Measurements from ENCODE around the gene NEGR1.

GRCh38 chr1:71899881-71900280 is 382.5 kb downstream of the NEGR1 start:
- TF ChIP-seq CTCF (IDR thresholded peaks at IDR 0.05; ENCODE audit: low read depth, low read length, missing input control): no peak
- no peak for TF ChIP-seq MAX (IDR thresholded peaks at IDR 0.05)
- TF ChIP-seq YY1 (IDR thresholded peaks at IDR 0.05): no peak
- TF ChIP-seq REST (IDR thresholded peaks at IDR 0.05): no peak
- TF ChIP-seq EGR1 (IDR thresholded peaks at IDR 0.05; ENCODE audit: low read depth in 2 of 2): no peak
